ENCODE measurements around the gene NCAM2.

Gene NCAM2

GRCh38 chr21:21174676-21175075 lies 176.5 kb downstream of the NCAM2 start:
- DNase-seq (ENCODE audit: low read depth in 1 of 2, low spot score in 1 of 2) = no peak

GRCh38 chr21:21175798-21176334 lies 177.7 kb downstream of the NCAM2 start:
- DNase-seq (ENCODE audit: low read depth in 1 of 2, low spot score in 1 of 2) = no peak

GRCh38 chr21:21177353-21177986 lies 179.3 kb downstream of the NCAM2 start:
- no peak for DNase-seq (ENCODE audit: low read depth in 1 of 2, low spot score in 1 of 2)

GRCh38 chr21:21179619-21180298 lies 181.6 kb downstream of the NCAM2 start:
- DNase-seq (ENCODE audit: low read depth in 1 of 2, low spot score in 1 of 2) = no peak

GRCh38 chr21:21182401-21183010 lies 184.3 kb downstream of the NCAM2 start:
- no peak for DNase-seq (ENCODE audit: low read depth in 1 of 2, low spot score in 1 of 2)

- no peak for DNase-seq (ENCODE audit: low read depth in 1 of 2, low spot score in 1 of 2)
Measured at GRCh38 chr21:21183092-21183491, 184.9 kb downstream of the NCAM2 start.

GRCh38 chr21:21184771-21185528 lies 186.7 kb downstream of the NCAM2 start:
- DNase-seq (ENCODE audit: low read depth in 1 of 2, low spot score in 1 of 2) = no peak

GRCh38 chr21:21187579-21187978 lies 189.4 kb downstream of the NCAM2 start:
- DNase-seq (ENCODE audit: low read depth in 1 of 2, low spot score in 1 of 2) = no peak

- no peak for DNase-seq (ENCODE audit: low read depth in 1 of 2, low spot score in 1 of 2)
Measured at GRCh38 chr21:21188513-21189195, 190.4 kb downstream of the NCAM2 start.

- no peak for DNase-seq (ENCODE audit: low read depth in 1 of 2, low spot score in 1 of 2)
Measured at GRCh38 chr21:21195417-21195943, 197.3 kb downstream of the NCAM2 start.

GRCh38 chr21:21196087-21196486 lies 197.9 kb downstream of the NCAM2 start:
- DNase-seq (ENCODE audit: low read depth in 1 of 2, low spot score in 1 of 2) = no peak

- no peak for DNase-seq (ENCODE audit: low read depth in 1 of 2, low spot score in 1 of 2)
Measured at GRCh38 chr21:21196848-21197247, 198.6 kb downstream of the NCAM2 start.

GRCh38 chr21:21199342-21200102 lies 201.3 kb downstream of the NCAM2 start:
- DNase-seq (ENCODE audit: low read depth in 1 of 2, low spot score in 1 of 2) = no peak

- DNase-seq (ENCODE audit: low read depth in 1 of 2, low spot score in 1 of 2) = no peak
Measured at GRCh38 chr21:21200103-21200938, 202.1 kb downstream of the NCAM2 start.

- DNase-seq (ENCODE audit: low read depth in 1 of 2, low spot score in 1 of 2) = no peak
Measured at GRCh38 chr21:21200939-21201615, 202.9 kb downstream of the NCAM2 start.

- no peak for DNase-seq (ENCODE audit: low read depth in 1 of 2, low spot score in 1 of 2)
Measured at GRCh38 chr21:21203822-21204339, 205.7 kb downstream of the NCAM2 start.

GRCh38 chr21:21204366-21204996 lies 206.3 kb downstream of the NCAM2 start:
- DNase-seq (ENCODE audit: low read depth in 1 of 2, low spot score in 1 of 2) = no peak

- no peak for DNase-seq (ENCODE audit: low read depth in 1 of 2, low spot score in 1 of 2)
Measured at GRCh38 chr21:21205604-21206003, 207.4 kb downstream of the NCAM2 start.
